Activated T-cell treated with anti-CD3 and anti-CD28 coated beads for 4 hours (primary cell): ENCODE measurements around the gene PPP4R4.

Experiments used
- DNase-seq: peaks from one replicate; pipeline ENCODE4 v3.0.0-alpha.2; 2020

The PPP4R4 gene

DNA sequence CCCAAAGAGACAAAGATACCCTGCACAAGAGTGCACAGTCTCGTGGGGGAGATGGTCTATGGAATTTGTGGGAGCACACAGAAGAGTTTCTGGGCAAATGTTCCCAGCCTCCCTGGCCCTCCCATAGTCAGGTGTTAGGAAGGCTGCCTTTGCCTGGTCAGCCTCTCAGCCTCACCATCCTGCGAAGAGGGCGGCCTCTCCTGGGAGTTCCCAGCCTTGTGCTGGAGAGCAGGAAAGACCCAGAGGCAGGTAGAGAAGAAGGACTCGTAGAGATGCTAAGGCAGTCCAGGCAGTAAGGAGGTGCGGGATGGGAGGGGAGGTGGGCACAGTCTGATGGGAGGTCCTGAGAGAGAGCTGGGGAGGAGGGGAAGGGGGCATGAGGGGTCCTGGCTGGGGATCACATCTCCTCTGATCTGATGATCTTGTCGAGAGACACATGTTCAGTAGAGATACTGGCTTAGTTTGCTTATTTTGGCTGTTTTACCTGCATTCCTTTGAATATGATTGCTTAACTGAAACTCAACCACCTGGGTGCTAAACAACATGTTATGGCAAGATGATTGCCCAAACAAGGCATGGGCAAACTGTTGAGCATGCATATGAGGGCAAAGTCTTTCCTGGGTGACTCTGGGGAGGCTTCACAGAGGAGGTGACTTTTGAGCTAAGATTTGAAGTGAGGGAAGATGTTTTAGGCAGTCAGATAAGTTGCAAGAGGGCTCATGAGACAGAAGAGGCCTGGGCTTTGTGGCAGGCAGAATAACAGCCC lies 138.5 kb downstream of the PPP4R4 start:
- no peak for DNase-seq

GRCh38 chr14:94313991-94314655 lies 140.0 kb downstream of the PPP4R4 start:
- DNase-seq = no peak

- no peak for DNase-seq
Observed at GRCh38 chr14:94314890-94315289, 140.8 kb downstream of the PPP4R4 start.

DNA sequence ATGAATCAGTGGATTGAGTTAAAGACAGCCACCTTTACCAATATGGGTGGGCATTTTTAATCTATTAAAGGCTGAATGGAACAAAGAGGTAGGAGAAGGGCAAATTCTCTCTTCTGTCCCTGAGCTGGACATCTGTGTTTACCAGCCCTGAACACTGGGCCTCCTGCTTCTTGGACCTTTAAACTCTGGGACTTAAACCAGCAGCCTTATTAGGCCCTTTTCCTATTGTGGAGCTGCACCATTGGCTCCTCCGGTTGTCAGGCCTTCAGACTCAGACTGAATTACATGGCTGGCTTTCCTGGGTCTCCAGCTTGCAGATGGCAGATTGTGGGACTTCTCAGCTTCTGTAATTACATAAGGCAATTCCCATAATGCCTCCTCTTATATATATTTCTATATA lies 142.6 kb downstream of the PPP4R4 start:
- DNase-seq = no peak

DNA sequence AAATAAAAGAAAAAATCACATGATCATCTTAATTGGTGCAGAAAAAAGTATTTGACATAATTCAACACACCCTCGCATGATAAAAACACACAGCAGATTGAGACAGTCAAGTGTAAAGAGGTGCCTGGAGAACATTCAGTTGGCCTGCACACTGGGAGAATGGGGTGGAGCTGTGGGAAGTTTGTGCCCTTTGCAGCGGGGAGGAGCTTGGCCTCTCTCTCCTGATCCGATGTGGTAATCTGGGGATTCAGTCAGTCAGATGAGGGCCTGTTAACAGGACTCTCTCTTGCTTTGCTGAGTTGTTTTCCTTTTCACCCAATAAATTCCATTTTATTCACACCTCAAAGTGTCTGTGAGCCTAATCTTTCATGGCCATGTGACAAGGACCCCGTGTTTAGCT lies 143.1 kb downstream of the PPP4R4 start:
- DNase-seq = no peak

GRCh38 chr14:94320243-94320642 lies 146.1 kb downstream of the PPP4R4 start:
- DNase-seq = no peak

GRCh38 chr14:94321421-94322271 lies 147.5 kb downstream of the PPP4R4 start:
- no peak for DNase-seq

DNA sequence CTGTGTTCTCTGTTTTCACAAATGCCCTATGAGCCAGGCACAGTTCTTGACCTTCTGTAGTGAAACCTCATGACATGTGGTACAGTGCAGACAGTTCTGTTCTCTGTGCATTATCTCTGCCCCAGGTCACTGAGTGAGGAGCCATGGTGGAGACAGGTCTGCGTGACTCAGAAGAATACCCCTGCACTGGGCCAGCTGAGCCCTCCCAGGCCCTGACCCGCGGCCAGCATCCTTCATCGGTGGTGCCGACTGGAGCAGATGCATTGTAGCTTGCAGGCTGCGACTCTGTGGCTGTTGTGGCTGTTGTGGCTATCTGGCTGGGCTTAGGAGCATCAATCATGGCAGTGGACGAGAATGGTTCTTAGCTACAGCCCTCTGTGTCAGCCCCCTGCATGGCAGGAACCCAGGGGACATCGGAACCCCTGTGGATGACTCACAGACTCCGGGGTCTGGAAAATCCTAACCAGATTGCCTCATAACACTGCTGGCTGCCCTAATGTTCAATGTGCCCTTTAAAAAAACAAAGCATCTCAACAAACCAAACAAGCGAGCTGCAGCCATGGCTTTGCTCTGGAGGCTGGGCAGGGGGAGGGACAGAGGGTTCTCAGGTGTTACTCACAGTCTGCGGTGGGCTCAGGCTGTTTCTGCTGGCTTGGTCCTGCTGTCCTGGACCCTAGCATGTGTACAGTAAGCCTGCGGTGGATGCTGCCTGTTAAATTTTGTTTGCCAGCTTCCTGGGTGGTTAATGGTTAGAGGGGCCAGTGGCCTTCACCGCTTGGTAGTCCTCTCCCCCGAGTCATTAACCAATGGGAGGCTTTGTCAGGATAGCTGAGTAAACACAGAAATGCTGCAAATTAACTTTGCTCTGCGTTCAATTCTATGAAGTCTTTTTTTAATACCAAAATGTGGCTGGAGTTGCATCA lies 148.8 kb downstream of the PPP4R4 start, which contains the start of gene SERPINA6:
SERPINA6 (minus strand) TSS at position 689 of the 923 bp plus-strand sequence. CDS start 8,688 bp downstream, outside the sequence.
- no peak for DNase-seq

- no peak for DNase-seq
Observed at GRCh38 chr14:94328196-94328595, 154.1 kb downstream of the PPP4R4 start.
